ENCODE measurements around the gene FOXI1.

FOXI1 gene

DNA sequence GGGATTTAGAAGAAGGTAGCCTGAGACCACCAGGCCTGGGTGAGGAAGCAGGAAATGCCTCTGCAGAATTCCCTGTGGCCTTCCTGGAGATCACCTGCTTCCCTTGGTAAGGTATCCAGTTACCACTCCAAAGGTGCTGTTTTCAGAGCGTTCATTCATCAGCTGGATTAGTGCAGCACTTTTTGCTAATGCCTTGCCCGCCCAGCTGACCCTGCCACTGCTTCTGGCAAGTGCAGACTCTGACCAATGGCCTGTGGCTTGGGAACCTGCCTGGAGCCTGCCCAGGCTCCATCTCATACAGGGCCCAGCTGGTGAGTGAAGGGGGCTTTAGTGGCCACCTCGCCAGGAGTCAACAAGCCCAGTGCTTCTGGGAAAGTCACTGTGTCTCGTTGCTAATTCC, 48.6 kb downstream of the FOXI1 start:
- no peak for DNase-seq

DNA sequence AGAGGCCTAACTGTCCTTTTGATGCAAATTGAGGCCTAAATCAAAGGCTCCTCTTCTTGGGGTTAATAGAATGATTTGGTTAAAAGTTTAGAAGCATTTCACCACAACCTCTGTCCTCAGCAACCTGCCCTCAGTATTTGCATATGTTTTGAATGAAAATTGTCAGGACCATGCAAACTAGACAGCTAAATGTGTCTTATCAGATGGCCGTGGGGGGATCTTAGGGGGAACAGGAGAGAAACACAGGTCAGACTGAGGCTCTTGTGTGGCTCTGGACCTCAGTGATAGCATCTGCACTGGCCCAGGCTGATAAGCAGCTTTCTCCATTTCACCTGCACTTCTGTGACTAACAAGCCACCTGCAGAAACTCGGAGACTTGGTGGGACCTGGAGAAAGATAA, 49.0 kb downstream of the FOXI1 start:
- no peak for DNase-seq

DNA sequence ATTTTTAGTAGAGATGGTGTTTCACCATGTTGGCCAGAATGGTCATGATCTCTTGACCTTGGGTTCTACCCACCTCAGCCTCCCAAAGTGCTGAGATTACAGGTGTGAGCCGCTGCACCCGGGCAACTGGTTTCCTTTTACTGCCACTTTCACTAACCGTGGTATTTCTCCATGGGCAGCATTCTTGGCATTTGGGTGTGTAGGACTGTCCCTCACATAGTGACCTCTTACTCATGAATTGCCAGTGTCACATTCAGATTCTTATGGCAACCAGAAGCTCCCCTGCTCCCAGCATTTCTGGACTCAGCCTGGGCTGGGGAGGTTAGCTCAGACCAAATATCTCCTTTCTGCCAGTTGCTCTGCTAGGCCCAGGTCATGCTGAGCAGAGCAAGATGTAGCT, 50.1 kb downstream of the FOXI1 start:
- DNase-seq = no peak

DNA sequence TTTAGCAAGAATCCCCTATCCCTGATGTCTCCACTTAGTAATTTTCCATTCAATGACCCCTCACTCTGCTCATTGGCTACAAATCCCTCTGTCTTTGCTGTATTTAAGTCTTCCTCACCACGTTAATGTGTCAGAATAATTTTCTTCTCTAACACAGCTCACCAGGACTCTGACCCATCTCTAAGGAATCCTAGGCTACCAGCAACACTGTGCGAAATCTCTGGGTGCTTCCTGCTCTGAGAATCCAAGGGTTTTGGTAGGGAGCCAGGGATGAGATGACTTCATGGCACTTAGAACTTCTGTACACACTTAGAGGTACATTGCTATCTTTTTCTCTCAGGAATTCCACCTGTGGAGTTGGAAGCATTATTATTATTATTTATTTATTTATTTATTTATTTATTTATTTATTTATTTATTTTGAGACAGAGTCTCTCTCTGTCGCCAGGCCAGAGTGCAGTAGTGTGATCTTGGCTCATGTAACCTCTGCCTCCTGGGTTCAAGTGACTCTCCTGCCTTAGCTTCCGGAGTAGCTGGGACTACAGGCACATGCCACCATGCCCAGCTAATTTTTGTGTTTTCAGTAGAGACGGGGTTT, 53.5 kb downstream of the FOXI1 start:
- DNase-seq = no peak
